ENCODE data around the gene STKLD1. TPM values are rescaled to one million over a fixed set of nuclear protein-coding genes. Genes with fewer than 3 reads are reported as not detected.

STKLD1 gene
- total RNA-seq, 1 donor from 2014 or later = under 0.01 TPM

DNA sequence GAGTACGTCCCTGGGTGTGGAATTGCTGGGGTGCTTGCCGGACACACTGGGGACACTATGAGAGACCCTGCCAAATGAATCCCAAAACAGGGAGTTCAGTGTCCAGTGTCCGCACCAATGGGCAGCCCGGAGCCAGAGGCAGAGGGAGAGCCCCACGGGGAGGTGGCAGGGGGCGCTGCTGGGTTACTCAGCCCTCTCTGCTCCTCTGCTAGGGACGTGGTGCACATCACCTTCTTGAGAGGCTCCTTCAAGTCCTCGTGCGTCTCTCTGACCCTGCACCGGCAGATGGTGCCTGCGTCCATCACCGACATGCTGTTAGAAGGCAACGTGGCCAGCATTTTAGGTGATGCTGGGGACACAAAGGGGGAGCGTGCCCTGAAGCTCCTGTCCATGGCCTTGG is 20.8 kb downstream of the STKLD1 start:
- TF ChIP-seq, protein P1, sequence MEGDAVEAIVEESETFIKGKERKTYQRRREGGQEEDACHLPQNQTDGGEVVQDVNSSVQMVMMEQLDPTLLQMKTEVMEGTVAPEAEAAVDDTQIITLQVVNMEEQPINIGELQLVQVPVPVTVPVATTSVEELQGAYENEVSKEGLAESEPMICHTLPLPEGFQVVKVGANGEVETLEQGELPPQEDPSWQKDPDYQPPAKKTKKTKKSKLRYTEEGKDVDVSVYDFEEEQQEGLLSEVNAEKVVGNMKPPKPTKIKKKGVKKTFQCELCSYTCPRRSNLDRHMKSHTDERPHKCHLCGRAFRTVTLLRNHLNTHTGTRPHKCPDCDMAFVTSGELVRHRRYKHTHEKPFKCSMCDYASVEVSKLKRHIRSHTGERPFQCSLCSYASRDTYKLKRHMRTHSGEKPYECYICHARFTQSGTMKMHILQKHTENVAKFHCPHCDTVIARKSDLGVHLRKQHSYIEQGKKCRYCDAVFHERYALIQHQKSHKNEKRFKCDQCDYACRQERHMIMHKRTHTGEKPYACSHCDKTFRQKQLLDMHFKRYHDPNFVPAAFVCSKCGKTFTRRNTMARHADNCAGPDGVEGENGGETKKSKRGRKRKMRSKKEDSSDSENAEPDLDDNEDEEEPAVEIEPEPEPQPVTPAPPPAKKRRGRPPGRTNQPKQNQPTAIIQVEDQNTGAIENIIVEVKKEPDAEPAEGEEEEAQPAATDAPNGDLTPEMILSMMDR (IDR thresholded peaks at IDR 0.05; ENCODE audit: insufficient read depth, low read length, severe bottlenecking) = peak; percentile 52
- FAIRE-seq = no peak
- no peak overlapping the region for H3K4me3 ChIP-seq (ENCODE audit: low read depth, low read length)
- DNase-seq (ENCODE audit: low read depth) = no peak
- no peaks in the 10 kb centered on the region for H3K36me3 ChIP-seq (ENCODE audit: control insufficient read depth, insufficient read depth, low read length)
- H3K27me3 ChIP-seq (ENCODE audit: control insufficient read depth, insufficient read depth, low read length) = peaks cover 2% of the 10 kb centered on the region

DNA sequence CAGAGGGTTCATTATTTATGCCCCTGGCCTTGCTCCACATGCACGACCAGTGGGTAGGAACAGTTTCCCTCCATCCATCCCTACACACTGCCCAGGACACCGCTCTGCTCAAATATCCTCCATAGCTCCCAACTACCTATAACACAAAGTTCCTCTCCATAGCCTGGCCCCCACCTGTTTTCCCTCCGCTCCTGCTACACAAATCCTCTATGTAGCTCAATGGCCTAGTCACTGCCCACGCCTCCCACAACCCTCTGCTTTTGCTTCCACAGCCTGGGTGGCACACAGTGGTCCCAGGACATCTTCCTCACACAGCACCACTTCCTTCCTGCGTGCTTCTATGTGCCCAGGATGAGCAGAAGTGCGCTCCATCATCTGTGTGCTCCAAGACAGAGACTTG is 21.2 kb downstream of the STKLD1 start:
- no peaks in the 10 kb centered on the region for H3K36me3 ChIP-seq (ENCODE audit: control insufficient read depth, insufficient read depth, low read length)
- TF ChIP-seq, protein P1 (IDR thresholded peaks at IDR 0.05; ENCODE audit: insufficient read depth, low read length, severe bottlenecking) = no peak
- no peak for DNase-seq (ENCODE audit: low read depth)
- peaks cover 2% of the 10 kb centered on the region for H3K27me3 ChIP-seq (ENCODE audit: control insufficient read depth, insufficient read depth, low read length)
- no peak overlapping the region for H3K4me3 ChIP-seq (ENCODE audit: low read depth, low read length)
- FAIRE-seq = no peak

DNA sequence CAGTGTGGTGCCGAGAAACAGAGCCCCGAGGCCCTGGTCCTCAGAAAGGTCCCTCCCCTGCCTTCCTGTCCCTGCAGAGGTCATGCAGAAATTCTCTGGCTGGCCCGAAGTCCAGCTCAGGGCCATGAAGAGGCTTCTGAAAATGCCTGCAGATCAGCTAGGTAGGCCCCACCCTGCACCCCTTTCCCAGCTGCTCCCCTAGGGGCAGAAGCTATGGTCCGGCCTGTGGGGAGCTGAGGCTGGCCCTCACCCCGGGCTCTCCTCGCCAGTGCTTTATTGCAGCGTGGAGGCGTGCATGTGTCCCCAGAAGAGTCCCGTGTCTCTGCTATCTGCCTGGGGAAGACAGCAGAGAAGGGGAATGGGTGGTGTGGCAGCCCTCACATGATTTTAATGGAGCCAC is 21.7 kb downstream of the STKLD1 start:
- Histone ChIP-seq H3K27me3 (ENCODE audit: control insufficient read depth, insufficient read depth, low read length) (peaks cover 2% of the 10 kb centered on the region), H3K4me3 (ENCODE audit: low read depth, low read length) (no peak overlapping the region), H3K36me3 (ENCODE audit: control insufficient read depth, insufficient read depth, low read length) (no peaks in the 10 kb centered on the region)
- TF ChIP-seq, protein P1 (IDR thresholded peaks at IDR 0.05; ENCODE audit: insufficient read depth, low read length, severe bottlenecking) = no peak
- DNase-seq (ENCODE audit: low read depth) (no peak), FAIRE-seq (no peak)

DNA sequence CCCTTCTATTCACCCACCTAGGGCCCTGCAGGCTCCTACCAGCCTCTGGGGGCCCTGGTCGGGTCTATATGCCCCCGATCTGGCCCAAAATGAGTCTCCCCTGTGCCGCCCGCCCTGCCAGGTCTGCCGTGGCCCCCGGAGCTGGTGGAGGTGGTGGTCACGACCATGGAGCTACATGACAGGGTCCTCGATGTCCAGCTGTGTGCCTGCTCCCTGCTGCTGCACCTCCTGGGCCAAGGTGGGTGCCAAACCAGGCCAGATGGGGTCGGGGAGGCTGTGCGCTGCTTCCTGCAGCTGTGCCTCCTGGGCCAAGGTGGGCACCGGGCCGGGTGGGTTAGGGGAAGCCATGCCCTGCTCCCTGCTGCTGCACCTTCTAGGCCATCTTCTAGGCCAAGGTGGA is 24.1 kb downstream of the STKLD1 start:
- TF ChIP-seq, protein P1 (IDR thresholded peaks at IDR 0.05; ENCODE audit: insufficient read depth, low read length, severe bottlenecking) = no peak
- DNase-seq (ENCODE audit: low read depth) = no peak
- Histone ChIP-seq H3K4me3 (ENCODE audit: low read depth, low read length) (no peak overlapping the region), H3K36me3 (ENCODE audit: control insufficient read depth, insufficient read depth, low read length) (peaks cover 1% of the 10 kb centered on the region), H3K27me3 (ENCODE audit: control insufficient read depth, insufficient read depth, low read length) (no peaks in the 10 kb centered on the region)
- FAIRE-seq = no peak

DNA sequence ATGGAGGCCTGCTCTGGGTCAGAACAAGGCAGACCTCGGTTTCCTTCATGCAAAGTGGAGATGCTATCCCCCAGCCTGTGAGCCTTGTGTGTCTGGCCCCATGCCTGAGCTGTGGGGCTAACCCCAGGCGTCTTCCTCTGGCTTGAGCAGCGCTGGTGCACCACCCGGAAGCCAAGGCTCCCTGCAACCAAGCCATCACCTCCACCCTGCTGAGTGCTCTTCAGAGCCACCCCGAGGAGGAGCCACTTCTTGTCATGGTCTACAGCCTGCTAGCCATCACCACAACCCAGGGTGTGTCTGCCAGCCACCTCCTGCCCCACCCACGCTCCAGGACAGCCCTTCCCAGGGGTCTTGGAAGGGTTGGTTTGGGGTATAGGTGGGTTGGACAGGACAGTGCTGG is 25.4 kb downstream of the STKLD1 start:
- TF ChIP-seq, protein P1 (IDR thresholded peaks at IDR 0.05; ENCODE audit: insufficient read depth, low read length, severe bottlenecking) = no peak
- H3K27me3 ChIP-seq (ENCODE audit: control insufficient read depth, insufficient read depth, low read length) = no peaks in the 10 kb centered on the region
- DNase-seq (ENCODE audit: low read depth) = no peak
- peaks cover 10% of the 10 kb centered on the region for H3K36me3 ChIP-seq (ENCODE audit: control insufficient read depth, insufficient read depth, low read length)
- no peak for FAIRE-seq
- H3K4me3 ChIP-seq (ENCODE audit: low read depth, low read length) = no peak overlapping the region

DNA sequence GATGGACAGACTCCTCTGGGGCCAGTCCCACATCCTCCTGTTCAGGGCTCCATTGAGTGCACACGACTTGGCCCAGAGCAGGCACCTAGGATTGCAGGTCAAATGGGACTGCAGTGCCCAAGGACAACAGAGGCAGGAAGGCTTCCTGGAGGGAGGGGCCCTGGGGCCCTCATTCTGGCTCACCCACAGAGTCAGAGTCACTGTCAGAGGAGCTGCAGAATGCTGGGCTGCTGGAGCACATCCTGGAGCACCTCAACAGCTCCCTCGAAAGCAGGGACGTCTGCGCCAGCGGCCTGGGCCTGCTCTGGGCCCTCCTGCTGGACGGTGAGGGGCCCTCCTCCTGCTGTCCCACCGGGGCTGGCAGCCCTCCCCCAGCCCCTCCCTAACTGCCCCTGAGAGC is 26.5 kb downstream of the STKLD1 start:
- FAIRE-seq (no peak), DNase-seq (ENCODE audit: low read depth) (no peak)
- Histone ChIP-seq H3K27me3 (ENCODE audit: control insufficient read depth, insufficient read depth, low read length) (no peaks in the 10 kb centered on the region), H3K4me3 (ENCODE audit: low read depth, low read length) (no peak overlapping the region), H3K36me3 (ENCODE audit: control insufficient read depth, insufficient read depth, low read length) (peaks cover 13% of the 10 kb centered on the region)
- TF ChIP-seq, protein P1 (IDR thresholded peaks at IDR 0.05; ENCODE audit: insufficient read depth, low read length, severe bottlenecking) = no peak
